Measurements from ENCODE around the gene ZNF155.

- no peak for TF ChIP-seq CTCF (IDR thresholded peaks at IDR 0.05)
- TF ChIP-seq POLR2A (IDR thresholded peaks at IDR 0.05): no peak
Observed at GRCh38 chr19:43941209-43941608, 42.8 kb upstream of the ZNF155 start.

Data from tibial nerve (tissue), 3 donors.